Embryonic facial prominence (tissue), 1 donor: Measurements from ENCODE around the gene CLEC11A.

Experiments
- DNase-seq: peaks from one replicate; pipeline ENCODE4 v3.0.0-alpha.2; 2016; ENCODE audit errors: extremely low spot score

The CLEC11A gene, protein sequence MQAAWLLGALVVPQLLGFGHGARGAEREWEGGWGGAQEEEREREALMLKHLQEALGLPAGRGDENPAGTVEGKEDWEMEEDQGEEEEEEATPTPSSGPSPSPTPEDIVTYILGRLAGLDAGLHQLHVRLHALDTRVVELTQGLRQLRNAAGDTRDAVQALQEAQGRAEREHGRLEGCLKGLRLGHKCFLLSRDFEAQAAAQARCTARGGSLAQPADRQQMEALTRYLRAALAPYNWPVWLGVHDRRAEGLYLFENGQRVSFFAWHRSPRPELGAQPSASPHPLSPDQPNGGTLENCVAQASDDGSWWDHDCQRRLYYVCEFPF

DNA sequence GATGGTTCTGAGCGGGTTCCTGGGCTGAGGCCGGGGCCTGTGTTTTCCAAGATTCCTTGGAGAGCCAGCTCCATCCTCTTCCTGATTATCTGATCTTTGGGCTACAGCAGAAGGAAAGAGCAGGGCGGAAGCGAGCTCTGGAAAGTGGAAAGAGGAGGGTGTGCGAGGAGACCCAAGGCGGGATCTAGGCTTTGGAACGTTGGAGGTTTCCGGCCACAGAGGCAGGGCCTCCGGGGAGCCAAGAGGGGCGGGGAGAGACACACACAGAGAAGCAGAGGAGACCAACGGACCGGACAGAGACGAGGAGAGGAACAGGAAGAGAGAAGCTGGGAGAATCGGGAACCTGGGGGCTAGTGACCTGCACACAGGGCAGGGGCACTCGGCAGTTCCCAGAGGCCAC lies at the start of gene CLEC11A:
TSS of gene CLEC11A (plus strand) at position 296 of the 400 bp plus-strand sequence. CDS start 162 bp downstream, outside the sequence.
- DNase-seq, result no peak

DNA sequence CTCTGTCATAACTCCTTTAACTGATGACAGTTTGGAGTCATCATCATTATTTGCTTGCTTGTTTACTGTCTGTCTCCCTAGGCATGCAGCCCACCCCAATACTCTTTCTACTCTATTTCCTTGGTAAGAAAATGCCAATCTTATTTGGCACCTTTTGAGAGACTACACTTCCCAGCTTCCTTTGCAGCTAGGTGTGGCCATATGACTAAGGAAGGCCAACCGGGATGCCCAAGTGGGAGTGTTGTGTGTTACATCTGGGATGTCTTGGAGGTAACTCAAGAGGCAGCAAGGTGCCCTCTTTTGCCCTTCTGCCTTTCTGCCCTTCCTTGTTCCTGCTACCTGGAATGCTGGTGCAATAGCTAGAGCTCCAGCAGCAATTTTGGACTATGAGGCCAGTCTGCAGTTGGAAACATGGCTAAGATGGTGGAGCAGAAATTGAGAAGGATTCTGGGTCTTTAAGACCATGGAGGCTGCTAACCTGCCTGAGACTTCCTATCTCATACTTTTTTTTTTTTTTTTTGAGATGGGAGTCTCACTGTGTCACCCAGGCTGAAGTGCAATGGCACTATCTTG lies 46.5 kb upstream of the CLEC11A start:
- no peak for DNase-seq

DNA sequence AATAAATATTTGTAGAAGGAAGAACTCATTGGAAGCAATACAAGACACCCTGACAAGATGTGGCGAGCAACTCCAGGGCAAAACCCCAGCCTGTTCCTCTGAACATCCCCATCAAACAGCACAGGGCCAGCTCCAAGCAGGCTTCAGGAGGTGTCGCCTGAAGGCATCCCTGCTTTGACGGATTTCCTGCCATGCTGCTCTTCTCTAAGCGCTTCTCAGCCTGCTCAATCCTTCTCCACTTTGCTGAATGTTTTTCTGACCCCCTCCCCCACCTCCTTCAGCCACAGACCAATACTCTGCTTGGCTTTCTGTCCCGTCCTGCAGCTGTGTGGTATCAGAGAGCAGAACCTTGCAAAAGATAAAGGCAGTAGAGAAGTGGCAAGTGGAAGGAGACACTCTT lies 45.5 kb upstream of the CLEC11A start:
- DNase-seq, result no peak

DNA sequence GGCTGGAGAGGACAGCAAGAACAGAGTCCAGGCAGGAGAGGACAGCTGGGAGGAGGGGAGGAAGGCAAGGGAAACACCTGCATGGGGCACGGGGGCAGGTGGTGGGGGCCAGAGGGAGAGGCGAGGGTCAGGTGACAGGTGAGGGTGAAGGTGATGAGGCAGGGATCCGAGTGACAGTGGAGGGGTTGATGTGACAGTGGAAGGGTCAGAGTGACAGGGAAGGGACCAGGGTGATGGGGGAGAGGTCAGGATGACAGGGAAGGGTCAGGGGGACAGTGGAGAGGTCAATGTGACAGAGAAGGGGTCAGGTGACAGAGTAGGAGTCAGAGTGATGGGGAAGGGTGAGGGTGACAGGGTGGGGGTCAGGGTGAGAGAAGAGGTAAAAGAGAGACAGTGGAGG lies 44.8 kb upstream of the CLEC11A start:
- no peak for DNase-seq

DNA sequence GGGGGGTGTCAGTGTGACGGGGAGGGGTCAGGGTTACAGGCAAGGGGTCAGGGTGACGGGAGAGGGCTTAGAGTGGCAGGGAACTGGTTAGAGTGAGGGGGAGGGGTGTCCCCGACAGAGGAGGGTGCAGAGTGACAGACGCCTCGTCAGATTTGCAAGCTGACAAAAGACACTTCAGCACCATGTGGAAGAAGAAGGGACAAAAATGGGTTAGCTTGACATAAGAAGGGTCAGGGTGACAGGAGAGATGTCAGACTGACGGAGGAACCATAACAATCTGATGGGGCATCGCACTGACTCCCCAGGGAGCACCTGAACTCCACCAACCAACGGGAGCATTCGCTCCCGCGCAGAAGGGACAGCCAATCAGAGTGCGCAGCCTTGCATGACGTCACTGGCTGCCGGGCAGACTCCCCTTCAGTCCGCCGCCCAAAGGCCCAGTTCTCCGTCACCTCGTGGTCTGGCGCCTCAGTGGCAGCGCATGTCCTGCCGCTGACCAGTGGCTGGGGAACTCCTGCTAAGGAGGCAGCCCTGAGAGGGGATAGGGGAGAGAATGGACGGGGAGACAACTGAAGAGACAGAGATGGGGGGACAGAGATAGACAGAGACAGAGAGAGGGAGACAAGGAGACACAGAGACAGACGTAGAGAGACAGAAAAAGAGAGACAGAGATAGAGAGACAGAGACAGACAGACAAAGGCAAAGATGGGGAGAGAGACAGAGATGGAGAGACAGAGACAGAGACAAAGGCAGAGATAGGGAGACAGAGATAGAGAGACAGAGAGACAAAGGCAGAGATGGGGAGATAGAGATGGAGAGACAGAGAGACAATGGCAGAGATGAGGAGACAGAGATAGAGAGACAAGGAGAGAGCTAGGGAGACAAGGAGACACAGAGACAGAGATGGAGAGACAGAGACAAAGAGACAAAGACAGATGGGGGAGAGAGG lies 43.7 kb upstream of the CLEC11A start:
- DNase-seq, result peak; percentile 48

DNA sequence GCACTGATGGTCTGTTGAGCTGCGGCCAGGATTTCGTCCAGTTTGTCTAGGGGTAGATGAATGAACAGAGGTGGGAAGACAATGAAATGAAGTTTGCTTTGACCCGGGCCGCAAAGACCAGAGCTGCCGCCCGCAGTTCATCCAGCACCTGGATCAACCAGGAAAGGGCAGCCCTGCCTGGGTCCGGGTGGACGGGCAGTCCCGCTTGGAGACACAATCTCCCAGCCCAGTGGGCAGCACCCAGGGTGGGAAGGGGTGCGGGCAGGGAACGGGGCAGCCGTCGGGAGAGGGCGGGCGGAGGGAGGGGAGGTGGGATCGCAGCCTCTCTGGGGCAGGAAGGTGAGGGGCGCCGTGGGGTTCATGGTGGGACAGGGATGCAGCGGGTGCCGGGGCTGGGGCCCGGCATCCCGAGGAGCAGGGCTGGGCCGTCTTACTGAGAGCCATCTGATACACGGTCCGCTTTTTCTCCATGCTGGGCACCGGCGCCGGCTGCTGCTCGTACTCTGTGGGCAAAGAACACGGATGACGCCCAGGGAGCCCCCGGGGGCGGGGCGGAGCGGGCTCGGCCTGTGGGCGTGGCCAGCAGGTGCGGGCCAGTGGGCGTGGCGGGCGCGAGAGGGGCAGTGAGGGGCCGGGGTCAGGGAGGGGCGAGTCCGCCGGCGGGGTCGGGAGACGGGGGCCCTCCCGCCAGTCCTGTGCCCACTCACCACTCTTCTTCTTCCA lies 36.7 kb upstream of the CLEC11A start:
- no peak for DNase-seq

DNA sequence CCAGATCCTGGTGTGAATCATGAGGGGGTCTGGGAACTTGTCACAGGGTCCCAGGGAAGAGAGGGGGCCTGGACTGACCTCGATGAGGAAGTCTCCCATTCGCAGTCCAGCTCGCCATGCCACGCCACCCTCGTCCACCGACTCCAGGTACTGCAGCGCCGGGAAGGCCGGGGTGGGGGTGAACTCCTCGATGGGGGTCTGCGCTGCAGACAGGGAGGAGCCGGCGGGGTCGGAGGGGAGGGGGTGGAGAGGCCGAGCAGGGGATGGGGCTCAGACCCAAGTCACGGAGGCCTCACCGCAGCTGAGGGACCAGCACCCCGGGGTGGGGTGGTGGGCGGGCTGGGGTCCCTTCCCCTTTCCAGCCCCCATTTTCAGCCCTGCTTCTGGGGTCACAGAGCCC lies 34.4 kb upstream of the CLEC11A start:
- DNase-seq, result no peak

DNA sequence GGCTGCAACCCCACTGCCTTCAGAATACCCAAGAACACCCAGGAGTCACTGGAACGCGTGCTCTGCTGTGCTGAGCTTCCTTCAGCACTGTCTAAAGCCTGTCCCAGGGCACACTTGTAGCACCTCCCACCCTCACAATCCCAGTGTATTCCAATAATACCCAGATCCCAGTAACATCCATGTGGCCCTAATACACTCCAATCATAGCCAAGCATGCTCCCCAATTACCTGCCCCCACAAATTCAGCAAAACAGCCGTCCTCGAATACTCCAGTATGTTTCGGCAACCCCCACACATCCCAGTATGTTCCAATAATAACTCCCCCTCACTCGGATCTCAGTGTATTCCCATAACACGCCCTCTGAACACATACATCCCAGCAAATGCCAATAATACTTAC lies 32.7 kb upstream of the CLEC11A start:
- no peak for DNase-seq

DNA sequence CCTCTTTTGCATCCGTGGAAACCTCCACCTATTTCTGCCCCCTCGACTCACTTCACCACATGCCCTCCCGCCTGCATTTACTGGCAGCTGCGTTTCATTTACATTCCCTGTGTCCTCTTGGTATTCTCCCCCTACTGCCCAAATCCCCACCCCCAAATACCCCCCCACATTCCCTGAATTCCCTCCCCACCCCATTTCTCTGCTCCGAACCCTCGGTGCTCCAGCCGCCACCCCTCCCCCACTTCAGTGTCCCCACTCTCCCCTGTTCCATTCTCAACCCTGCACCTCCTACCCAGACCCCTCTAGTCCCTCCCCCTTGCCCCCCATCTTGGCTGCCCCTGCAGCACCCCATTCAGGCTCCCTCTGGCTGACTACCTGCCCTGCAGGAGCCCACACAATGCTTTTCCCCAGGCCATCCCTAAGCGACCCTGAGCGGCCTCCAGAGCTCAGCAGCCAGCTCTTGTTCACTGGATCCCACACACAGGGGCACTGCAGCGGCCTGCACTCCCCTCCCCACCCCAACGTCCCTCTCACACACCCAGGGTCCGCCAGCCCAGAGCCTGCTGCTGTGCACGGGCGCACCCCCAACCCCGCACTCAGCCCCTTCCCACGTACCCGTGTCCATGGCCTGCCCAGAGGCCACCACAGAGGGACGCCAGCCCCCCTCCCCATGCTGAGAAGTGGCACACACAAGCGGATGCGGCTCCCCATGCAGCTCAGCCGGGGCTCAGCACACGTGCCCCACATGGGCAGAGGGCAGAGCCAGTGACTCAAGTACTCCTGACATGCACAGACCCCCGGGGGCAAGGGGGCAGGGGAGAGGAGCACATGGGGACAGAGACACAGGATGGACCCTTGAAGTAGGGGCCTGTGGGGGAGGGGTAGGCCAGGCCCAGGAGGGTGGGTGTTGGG lies 29.8 kb upstream of the CLEC11A start:
- no peak for DNase-seq

DNA sequence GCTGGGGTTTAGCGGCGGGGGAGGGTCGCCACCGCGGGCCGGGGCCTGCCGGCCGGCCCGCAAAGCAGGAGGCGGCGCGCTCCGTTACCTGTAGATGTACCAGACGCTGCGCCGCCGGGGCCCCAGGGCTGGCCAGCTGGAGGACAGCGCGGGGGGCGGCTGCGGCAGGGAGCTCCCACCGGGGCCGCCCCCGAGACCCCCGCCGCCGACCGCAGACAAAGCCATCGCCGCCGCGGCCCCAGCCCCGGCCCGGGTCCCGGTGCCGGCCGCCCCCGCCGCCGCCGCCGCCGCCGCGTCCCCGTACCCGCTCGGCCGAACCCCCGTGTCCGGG lies 28.4 kb upstream of the CLEC11A start:
- no peak for DNase-seq

DNA sequence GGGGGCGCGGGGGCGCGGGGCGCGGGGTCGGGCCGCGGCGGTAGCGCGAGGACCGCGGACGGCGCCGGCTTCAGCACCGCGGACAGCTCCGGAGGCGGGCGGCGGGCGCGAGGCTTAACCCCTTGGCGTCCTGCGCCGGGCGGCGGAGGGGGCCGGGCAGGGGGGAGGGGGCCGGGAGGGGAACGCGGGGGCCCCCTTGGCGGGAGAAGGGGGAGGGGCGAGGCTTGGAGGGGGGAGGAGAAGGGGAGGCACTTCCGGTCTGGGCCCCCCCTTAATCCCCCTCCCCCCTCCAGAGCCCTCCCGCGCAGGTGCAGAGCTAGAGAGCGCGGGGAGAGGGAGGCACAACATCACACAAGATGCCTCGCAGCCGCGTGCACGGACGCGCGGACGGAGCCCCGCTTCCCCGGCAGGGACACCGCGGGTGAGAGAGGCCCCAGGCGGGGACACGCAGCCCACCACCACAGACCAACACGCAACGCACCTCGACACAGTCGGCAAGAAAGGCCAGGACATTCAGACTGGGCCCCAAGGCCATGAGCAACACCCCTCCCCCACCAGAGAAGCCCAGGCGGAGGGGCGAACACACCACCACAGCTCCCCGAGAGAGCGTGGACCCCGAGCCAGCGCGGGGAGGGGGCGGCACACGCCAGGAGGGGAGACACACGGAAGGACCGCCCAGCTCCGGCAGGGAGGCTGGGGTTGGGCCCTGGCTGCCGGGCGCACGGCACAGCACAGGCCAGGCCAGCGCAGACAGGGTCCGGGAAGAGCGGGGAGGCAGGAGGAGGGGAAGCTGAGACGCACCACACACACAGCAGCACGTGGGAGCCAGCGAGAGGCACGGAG lies 27.7 kb upstream of the CLEC11A start:
- no peak for DNase-seq

DNA sequence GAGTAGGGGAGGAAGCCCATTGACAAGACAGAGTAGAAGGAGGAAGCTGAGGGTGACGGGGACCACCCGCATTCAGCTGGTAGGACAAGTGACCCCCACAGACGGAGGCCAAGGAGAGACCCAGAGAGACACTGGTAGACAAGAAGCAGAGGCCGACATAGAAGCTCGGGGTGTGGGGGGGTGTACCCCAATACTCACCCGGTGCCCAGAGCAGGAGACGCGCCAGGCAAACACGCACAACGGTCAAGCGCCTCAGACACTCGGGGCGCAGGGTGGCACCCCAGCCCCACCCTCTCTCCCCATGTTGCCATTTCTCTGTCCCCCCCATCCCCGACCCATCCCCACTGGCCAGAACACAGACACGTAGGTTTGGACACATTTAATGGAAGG lies 27.1 kb upstream of the CLEC11A start:
- DNase-seq, result no peak

DNA sequence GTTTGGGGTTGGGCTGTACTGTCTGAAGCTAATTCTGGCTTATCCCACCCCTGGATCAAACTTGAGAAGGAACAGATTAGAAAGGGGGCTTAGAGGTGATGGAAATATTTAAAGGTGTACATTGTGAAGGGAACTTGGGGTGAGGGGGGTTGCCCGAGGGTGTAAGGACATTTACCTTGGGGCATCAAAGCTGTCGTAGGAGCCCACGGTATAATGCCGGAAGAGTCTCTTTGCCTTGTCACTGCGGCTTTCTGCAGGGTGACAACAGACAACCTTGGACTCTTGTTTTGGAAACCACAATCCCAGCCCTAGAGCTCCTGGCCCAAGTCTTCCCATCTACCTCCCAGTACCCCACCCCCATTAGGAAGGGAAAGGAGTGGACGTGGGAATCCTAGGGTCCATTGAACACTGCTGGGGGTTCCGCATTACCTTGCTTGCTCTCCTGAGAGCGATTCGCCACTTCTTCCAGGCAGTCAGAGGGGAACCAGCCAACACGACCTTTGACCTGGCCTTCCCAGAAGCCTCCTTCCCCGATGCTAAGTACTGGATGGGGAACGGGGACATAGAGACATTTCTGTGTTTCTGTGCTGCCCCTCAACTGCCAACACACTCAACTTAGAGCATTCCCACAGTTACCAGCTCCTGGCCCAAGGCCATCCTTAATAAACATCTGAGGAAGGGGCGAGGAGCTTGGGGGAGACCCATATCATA lies 25.6 kb upstream of the CLEC11A start:
- DNase-seq, result no peak

DNA sequence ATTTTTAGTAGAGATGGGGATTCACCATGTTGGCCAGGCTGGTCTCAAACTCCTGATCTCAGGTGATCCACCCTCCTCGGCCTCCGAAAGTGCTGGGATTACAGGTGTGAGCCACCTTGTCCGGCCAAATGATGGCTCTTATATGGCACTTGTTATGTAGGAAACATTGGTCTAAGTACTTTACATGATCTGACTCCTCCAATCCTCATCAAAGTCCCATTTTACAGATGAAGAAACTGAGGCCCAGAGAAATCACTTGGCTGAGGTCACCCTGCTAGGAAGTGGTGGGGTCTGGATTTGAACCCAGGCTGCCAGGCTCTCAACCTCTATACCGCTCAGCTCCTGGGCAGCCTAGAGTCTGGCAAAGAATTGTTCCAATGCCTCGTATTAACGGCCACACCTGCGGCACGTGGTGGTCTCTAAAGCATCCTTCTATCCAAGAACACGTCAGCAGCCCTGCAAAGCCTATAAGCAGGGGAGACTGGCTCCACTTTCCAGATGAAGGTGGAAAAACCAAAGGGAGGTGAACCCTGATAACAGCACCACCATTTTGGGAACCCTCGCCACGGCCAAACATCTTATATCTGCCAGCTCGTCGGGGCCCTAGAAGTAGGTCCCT lies 21.7 kb upstream of the CLEC11A start:
- no peak for DNase-seq

DNA sequence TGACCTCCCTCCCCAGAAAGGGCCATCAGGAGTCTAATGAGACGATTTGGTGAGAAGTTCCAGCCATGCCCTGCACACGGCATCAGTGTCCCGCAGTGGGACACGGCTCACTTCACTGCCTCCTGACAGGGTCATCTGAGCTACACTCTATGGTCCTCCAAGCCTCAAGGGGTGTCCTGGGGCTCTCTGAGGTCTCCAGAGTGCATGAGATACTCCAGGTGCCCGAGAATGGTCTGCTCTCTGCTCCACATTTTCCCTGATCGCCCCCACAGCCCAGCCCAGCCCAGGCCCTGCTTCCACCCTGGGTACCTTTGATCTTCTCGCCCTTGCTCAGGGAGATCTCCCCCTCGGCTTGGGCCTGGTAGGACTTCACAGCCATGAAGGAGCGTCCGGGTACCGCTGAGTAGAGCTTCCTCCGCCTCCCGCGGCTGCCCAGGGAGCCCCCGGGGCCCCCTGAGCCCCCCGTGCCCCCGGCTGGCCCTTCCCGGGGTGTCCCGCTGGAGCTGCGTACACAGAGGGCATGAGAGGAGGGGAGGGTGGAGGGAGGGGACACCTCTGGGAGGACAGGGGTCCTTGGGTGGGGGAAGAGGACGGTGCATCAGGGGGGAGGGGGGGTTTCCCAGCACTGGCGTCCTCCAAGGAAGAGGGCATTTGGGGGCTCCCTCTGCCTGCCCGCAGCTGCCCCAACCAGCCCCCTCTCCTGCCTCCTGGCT lies 20.9 kb upstream of the CLEC11A start:
- DNase-seq, result no peak

DNA sequence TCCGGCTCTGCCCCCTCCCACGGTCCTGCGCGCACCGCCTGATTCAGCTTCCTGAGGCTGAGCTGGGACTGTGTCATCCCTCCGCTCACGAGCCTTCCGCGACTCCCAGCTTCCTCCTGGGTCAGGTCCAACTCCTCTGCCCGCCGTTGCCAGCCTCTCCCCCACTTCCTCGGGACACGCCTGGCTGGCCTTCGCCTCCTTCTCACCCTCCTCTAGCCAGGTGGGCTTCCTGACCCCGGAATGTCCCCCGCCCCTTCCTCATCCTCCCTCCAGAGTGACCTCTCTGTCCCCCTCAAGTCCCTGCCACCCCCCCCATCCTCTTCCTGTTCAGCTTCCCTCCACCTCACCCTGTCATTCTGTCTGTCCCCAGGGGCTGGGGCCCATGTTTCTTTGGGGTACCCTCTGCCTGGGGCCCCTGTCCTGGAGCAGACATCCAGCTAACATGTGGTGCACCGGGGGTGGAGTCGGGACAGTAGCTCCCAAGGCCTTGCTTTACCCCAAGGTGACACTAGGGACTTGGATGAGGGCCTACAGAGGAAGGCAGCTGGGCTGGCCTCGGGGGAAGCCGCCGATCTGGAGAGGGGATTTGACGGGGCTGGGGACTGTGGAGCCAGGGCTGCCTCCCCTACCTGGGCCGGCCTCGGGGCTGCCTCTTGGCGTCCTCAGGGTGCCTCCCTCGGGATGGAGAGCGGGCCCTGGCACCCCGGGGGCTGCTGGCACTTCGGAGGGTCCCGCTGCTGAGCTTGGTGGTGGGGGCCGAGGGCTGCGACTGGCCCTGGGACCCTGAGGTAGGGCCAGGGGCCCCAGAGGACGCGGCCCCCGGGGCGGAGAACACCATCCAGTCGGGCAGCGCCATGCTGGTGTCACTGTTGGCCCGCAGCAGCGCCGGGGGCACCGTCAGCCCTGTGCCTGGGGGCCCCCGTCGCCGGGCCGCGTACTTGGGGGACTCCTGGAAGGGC lies 20.0 kb upstream of the CLEC11A start:
- DNase-seq, result no peak
